Keratinocyte (primary cell): ENCODE data around the gene CALML3. TPM values are rescaled to one million over a fixed set of nuclear protein-coding genes. Genes with fewer than 3 reads are reported as not detected.
"Not testable (repeated sequence)": the region's sequence is repeated elsewhere in the genome, so short reads cannot be mapped to it uniquely, and the experiment has no call there.

Experiments used
- DNase-seq: peaks from one replicate; pipeline ENCODE4 v3.0.0-alpha.2; 2011; ENCODE audit warnings: low read depth, missing footprints, low spot score
- FAIRE-seq: peaks from 2 replicates; lab custom pipeline; 2011; peaks lifted over from hg19 to GRCh38; lab: Jason Lieb, UNC
- H2AFZ ChIP-seq: 2 replicates; pipeline ENCODE4 v1.6.0; 2012; ENCODE audit warnings: low read length, control low read depth, inconsistent platforms; ENCODE audit not compliant: control insufficient read depth
- H3K27ac ChIP-seq: 2 replicates; pipeline ENCODE4 v1.5.1; 2011; ENCODE audit warnings: low read length; ENCODE audit not compliant: control insufficient read depth, insufficient read depth
- H3K27me3 ChIP-seq: 3 replicates; pipeline ENCODE4 v1.6.0; 2011; ENCODE audit warnings: low read length; ENCODE audit not compliant: control insufficient read depth, insufficient read depth; ENCODE audit errors: extremely low read depth
- H3K36me3 ChIP-seq, 2 experiments: 2 replicates in 1 of 2; 3 replicates in 1 of 2; pipeline ENCODE4 v1.5.1; 2011; ENCODE audit warnings: low read length in 2 of 2, mild to moderate bottlenecking in 1 of 2; ENCODE audit not compliant: control insufficient read depth in 2 of 2, insufficient read depth in 2 of 2; ENCODE audit errors: extremely low read depth in 1 of 2
- H3K4me1 ChIP-seq: 3 replicates; pipeline ENCODE4 v1.5.1; 2011; ENCODE audit warnings: low read length; ENCODE audit not compliant: control insufficient read depth, insufficient read depth; ENCODE audit errors: extremely low read depth
- H3K4me2 ChIP-seq: 3 replicates; pipeline ENCODE4 v1.6.0; 2011; ENCODE audit warnings: low read depth, low read length; ENCODE audit not compliant: control insufficient read depth, insufficient read depth; ENCODE audit errors: extremely low read depth
- H3K4me3 ChIP-seq, 3 experiments: fragments of 200-600 bp in 1 of 3; sonication (generic) in 1 of 3; 2 replicates in 2 of 3; 3 replicates in 1 of 3; pipeline ENCODE4 v1.5.1; 2011 to 2016; ENCODE audit warnings: low read length in 3 of 3, mild to moderate bottlenecking in 3 of 3, control low read depth in 2 of 3, inconsistent platforms in 1 of 3, low read depth in 1 of 3, mixed read lengths in 1 of 3, mixed run types in 1 of 3, moderate library complexity in 1 of 3; ENCODE audit not compliant: control insufficient read depth in 2 of 3, insufficient read depth in 2 of 3; ENCODE audit errors: extremely low read depth in 1 of 3
- H3K79me2 ChIP-seq: 2 replicates; pipeline ENCODE4 v1.6.0; 2012; ENCODE audit warnings: low read length; ENCODE audit not compliant: control insufficient read depth, insufficient read depth
- H3K9ac ChIP-seq: 3 replicates; pipeline ENCODE4 v1.6.0; 2011; ENCODE audit warnings: low read length; ENCODE audit not compliant: control insufficient read depth, insufficient read depth; ENCODE audit errors: extremely low read depth
- H3K9me1 ChIP-seq: 3 replicates; pipeline ENCODE4 v1.6.0; 2011; ENCODE audit warnings: low read length; ENCODE audit not compliant: control insufficient read depth, insufficient read depth; ENCODE audit errors: extremely low read depth
- H3K9me3 ChIP-seq: 2 replicates; pipeline ENCODE4 v1.5.1; 2012; ENCODE audit warnings: low read depth, low read length; ENCODE audit not compliant: control insufficient read depth
- H4K20me1 ChIP-seq: 3 replicates; pipeline ENCODE4 v1.6.0; 2011; ENCODE audit warnings: low read length; ENCODE audit not compliant: control insufficient read depth, insufficient read depth; ENCODE audit errors: extremely low read depth
- EZH2 ChIP-seq: IDR thresholded peaks from one replicate; pipeline ENCODE4 v1.6.1; 2012; ENCODE audit warnings: inconsistent platforms, mild to moderate bottlenecking, low read length, moderate library complexity
- dilution Hi-C: fragments of 300-500 bp; cut with MboI; formaldehyde crosslinking; loops from one replicate; pipeline ENCODE4 v1.7.0; 2020; ENCODE audit warnings: low sequenced_read_pairs; ENCODE audit not compliant: extremely low pct_ligation_motif_present
- polyA plus RNA-seq, 5 experiments: library from polyadenylated mRNA; depleted of rRNA in 3 of 5; stranded (reverse) in 3 of 5; stranded (forward) in 1 of 5; unstranded in 1 of 5; fragments of >200 nt; gene quantifications; 1 replicate in 1 of 5; 2 replicates in 3 of 5; 3 replicates in 1 of 5; pipeline versions ENCODE4 v1.2.1 to v1.2.3, GENCODE V29; 2011 to 2012; ENCODE audit warnings: missing spikeins in 2 of 5, low read depth in 1 of 5, low replicate concordance in 1 of 5
- TF ChIP-seq, protein P1 (sequence below), 3 experiments: IDR thresholded peaks in 1 of 3; conservative IDR thresholded peaks in 1 of 3; optimal IDR thresholded peaks in 1 of 3; 2 replicates in 2 of 3; 3 replicates in 1 of 3; pipeline versions ENCODE3 to v1.5.1; 2011; ENCODE audit warnings: low read length in 3 of 3, mild to moderate bottlenecking in 3 of 3, moderate library complexity in 2 of 3, control low read depth in 1 of 3, inconsistent platforms in 1 of 3; ENCODE audit not compliant: insufficient read depth in 2 of 3; ENCODE audit errors: extremely low read depth in 1 of 3

CALML3 gene
- polyA plus RNA-seq, 1 donor (not counting 4 experiments of a cell fraction or from before 2014, with no cell fraction given), result 7.6 TPM

DNA sequence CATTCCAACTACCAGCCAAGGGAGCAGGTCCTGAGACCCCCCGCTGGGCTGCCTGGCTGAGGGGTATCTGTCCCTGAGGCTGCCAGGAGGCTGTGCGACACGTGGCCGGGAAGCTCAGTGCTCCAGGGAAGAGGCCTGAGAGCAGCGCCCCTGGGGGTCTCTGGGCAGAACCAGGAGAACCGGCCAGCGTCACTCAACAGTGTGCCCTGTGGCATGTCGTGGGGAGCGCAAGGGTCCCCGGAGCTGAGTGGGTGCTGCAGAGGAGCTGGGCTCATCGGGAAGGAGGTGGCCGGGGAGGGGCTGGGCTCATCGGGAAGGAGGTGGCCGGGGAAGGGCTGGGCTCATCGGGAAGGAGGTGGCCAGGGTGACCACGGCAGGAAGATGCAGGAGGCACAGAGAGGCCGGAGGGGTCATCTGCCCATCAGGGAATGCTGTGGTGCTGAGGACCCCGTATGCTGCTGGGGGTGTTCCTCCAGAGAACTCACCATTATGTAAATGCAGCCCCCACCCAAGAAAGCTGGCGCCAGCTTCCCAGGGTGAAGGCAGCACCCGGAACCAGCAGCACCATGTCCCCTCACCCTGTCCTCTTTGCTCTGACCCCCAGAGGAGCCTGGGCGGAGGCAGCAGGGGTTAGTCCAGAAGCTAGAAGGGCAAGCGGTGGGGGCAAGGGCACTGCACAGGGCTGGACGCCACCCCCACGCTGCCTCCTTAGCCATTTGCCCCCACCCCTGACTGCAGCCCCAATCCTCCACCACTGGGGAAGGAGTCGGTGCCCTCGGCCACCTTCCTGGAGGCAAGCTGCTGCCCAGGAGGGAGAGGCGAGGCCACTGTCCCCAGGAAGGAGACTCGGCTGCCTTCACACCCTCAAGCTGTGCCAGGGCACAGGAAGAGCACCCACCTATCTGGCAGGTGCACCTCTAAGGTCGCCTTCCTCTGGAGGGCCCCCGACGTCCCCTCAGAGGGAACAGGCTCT is 33.3 kb downstream of the CALML3 start:
- Histone ChIP-seq H4K20me1 (no peaks in the 10 kb centered on the region), H3K9me3 (no peaks in the 10 kb centered on the region), H3K27ac (no peak overlapping the region), H3K9me1 (no peaks in the 10 kb centered on the region), H3K27me3 (no peaks in the 10 kb centered on the region), H2AFZ (no peak overlapping the region), H3K4me1 (peaks cover 22% of the 10 kb centered on the region), H3K9ac (no peak overlapping the region), H3K79me2 (no peaks in the 10 kb centered on the region), H3K36me3 (no peaks in the 10 kb centered on the region), H3K4me2 (no peak overlapping the region), H3K4me3 (no peak overlapping the region)
- FAIRE-seq (no peak), DNase-seq (no peak)
- dilution Hi-C loops, result no loop called here
- TF ChIP-seq, protein P1, sequence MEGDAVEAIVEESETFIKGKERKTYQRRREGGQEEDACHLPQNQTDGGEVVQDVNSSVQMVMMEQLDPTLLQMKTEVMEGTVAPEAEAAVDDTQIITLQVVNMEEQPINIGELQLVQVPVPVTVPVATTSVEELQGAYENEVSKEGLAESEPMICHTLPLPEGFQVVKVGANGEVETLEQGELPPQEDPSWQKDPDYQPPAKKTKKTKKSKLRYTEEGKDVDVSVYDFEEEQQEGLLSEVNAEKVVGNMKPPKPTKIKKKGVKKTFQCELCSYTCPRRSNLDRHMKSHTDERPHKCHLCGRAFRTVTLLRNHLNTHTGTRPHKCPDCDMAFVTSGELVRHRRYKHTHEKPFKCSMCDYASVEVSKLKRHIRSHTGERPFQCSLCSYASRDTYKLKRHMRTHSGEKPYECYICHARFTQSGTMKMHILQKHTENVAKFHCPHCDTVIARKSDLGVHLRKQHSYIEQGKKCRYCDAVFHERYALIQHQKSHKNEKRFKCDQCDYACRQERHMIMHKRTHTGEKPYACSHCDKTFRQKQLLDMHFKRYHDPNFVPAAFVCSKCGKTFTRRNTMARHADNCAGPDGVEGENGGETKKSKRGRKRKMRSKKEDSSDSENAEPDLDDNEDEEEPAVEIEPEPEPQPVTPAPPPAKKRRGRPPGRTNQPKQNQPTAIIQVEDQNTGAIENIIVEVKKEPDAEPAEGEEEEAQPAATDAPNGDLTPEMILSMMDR (optimal IDR thresholded peaks at IDR 0.05 in 1 of 3, IDR thresholded peaks at IDR 0.05 in 1 of 3, conservative IDR thresholded peaks at IDR 0.05 in 1 of 3; ENCODE audit: extremely low read depth in 1 of 3, insufficient read depth in 2 of 3, low read length in 3 of 3), result no peak
- no peak for TF ChIP-seq EZH2

DNA sequence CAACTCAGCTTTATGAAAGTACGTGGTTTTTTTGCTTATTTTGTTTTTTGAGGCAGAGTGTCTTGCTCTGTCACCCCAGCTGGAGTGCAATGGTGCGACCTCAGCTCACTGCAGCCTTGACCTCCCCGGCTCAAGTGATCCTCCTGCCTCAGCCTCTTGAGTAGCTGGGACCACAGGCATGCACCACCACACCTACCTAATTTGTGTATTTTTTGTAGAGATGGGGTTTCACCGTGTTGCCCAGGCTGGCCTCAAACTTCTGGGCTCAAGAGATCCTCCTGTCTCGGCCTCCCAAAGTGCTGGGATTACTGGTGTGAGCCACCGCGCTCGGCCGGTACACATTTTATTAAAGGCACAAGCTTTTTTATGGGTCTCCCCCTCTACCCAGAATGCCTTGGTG is 34.3 kb downstream of the CALML3 start:
- H3K9me3 ChIP-seq, H3K79me2 ChIP-seq, H3K9me1 ChIP-seq, FAIRE-seq, H3K27me3 ChIP-seq, H3K36me3 ChIP-seq, H2AFZ ChIP-seq, H3K4me3 ChIP-seq, dilution Hi-C loops, H3K9ac ChIP-seq, H4K20me1 ChIP-seq, H3K4me2 ChIP-seq, DNase-seq, H3K27ac ChIP-seq: not testable (repeated sequence)
- H3K4me1 ChIP-seq, result peaks cover 23% of the 10 kb centered on the region
